IMR-90 (cell line): ENCODE results near the gene BCL11B. TPM values are rescaled to one million over a fixed set of nuclear protein-coding genes. Genes with fewer than 3 reads are reported as not detected.

ENCODE experiments used
- ATAC-seq: fragments of 200-7000 bp; cut with Tn5 transposase; 2 replicates; pipeline ENCODE4 v1.9.1; 2020; ENCODE audit warnings: low read depth, mild to moderate bottlenecking, moderate library complexity
- BruUV-seq: library from RNA; stranded (reverse); fragments of 400-500 nt; replicated peaks from 2 replicates; lab custom pipeline; 2021; lab: Mats Ljungman, UMichigan
- CTCF ChIA-PET: fragments of 300-600 bp; formaldehyde crosslinking; extraction: SDS; loops from one replicate; lab custom pipeline; 2021; ENCODE audit warnings: antibody characterized with exemption; lab: Yijun Ruan, JAX
- POLR2A ChIA-PET: fragments of 300-600 bp; sonication (Branson Sonifier 250); formaldehyde crosslinking; loops from one replicate; lab custom pipeline; 2022; ENCODE audit warnings: antibody characterized with exemption; ENCODE audit not compliant: unreplicated experiment; lab: Charles Lee
- DNase-seq: peaks from one replicate; pipeline ENCODE4 v3.0.0; 2013
- H2AFZ ChIP-seq: replicated peaks from 2 replicates; pipeline ENCODE3; 2013; ENCODE audit warnings: low read length, mild to moderate bottlenecking; ENCODE audit not compliant: poor library complexity
- H2AK5ac ChIP-seq: 2 replicates; pipeline ENCODE4 v1.6.1; 2013; ENCODE audit warnings: low read depth, low read length, inconsistent platforms
- H2AK9ac ChIP-seq: replicated peaks from 2 replicates; pipeline ENCODE3; 2013; ENCODE audit warnings: mild to moderate bottlenecking, low read depth, low read length, moderate library complexity; ENCODE audit not compliant: poor library complexity
- H2BK120ac ChIP-seq: 2 replicates; pipeline ENCODE4 v1.6.1; 2013; ENCODE audit warnings: low read depth, low read length, inconsistent platforms
- H2BK15ac ChIP-seq: 3 replicates; pipeline ENCODE4 v1.6.1; 2013; ENCODE audit warnings: low read depth, low read length, inconsistent platforms
- H2BK20ac ChIP-seq: 2 replicates; pipeline ENCODE4 v1.6.1; 2013; ENCODE audit warnings: low read depth, mild to moderate bottlenecking, inconsistent platforms, low read length, moderate library complexity
- H2BK5ac ChIP-seq: 2 replicates; pipeline ENCODE4 v1.6.1; 2013; ENCODE audit warnings: mild to moderate bottlenecking, low read depth, low read length, inconsistent platforms; ENCODE audit not compliant: poor library complexity, severe bottlenecking
- H3K14ac ChIP-seq: replicated peaks from 2 replicates; pipeline ENCODE4 v1.6.1; 2013; ENCODE audit warnings: low read depth, low read length, inconsistent platforms
- H3K18ac ChIP-seq: 2 replicates; pipeline ENCODE4 v1.6.1; 2013; ENCODE audit warnings: low read depth, low read length, control low read depth
- H3K23ac ChIP-seq: 2 replicates; pipeline ENCODE4 v1.6.1; 2013; ENCODE audit warnings: low read depth, low read length, inconsistent platforms
- H3K27ac ChIP-seq: 2 replicates; pipeline ENCODE4 v1.5.1; 2013; ENCODE audit warnings: mild to moderate bottlenecking, control low read depth, low read length; ENCODE audit not compliant: insufficient read depth
- H3K27me3 ChIP-seq: 2 replicates; pipeline ENCODE4 v1.6.1; 2013; ENCODE audit warnings: low read length; ENCODE audit not compliant: control insufficient read depth, insufficient read depth
- H3K36me3 ChIP-seq: 2 replicates; pipeline ENCODE4 v1.6.1; 2013; ENCODE audit warnings: low read length, mixed read lengths; ENCODE audit not compliant: control insufficient read depth, insufficient read depth
- H3K4ac ChIP-seq: 2 replicates; pipeline ENCODE4 v1.6.1; 2013; ENCODE audit warnings: low read depth, low read length, inconsistent platforms
- H3K4me1 ChIP-seq: 2 replicates; pipeline ENCODE4 v1.6.1; 2013; ENCODE audit warnings: low read length, mixed read lengths; ENCODE audit not compliant: control insufficient read depth, insufficient read depth
- H3K4me2 ChIP-seq: 2 replicates; pipeline ENCODE4 v1.6.1; 2013; ENCODE audit warnings: low read depth, mild to moderate bottlenecking, control low read depth, low read length, moderate library complexity
- H3K4me3 ChIP-seq: 2 replicates; pipeline ENCODE4 v1.5.1; 2013; ENCODE audit warnings: low read depth, mild to moderate bottlenecking, control low read depth, low read length, moderate library complexity; ENCODE audit not compliant: insufficient read depth
- H3K56ac ChIP-seq: 2 replicates; pipeline ENCODE4 v1.6.1; 2013; ENCODE audit warnings: low read length, inconsistent platforms; ENCODE audit not compliant: insufficient read depth; ENCODE audit errors: extremely low read depth
- H3K79me1 ChIP-seq, 2 experiments: 2 replicates each; pipeline ENCODE4 v1.6.1; 2013; ENCODE audit warnings: low read length in 2 of 2, inconsistent platforms in 1 of 2, low read depth in 1 of 2
- H3K9ac ChIP-seq: 2 replicates; pipeline ENCODE4 v1.6.1; 2013; ENCODE audit warnings: low read depth, low read length, control low read depth
- H3K9me1 ChIP-seq: 2 replicates; pipeline ENCODE4 v1.6.1; 2013; ENCODE audit warnings: low read length, inconsistent platforms; ENCODE audit not compliant: insufficient read depth
- H3K9me3 ChIP-seq: 2 replicates; pipeline ENCODE4 v1.6.1; 2013; ENCODE audit warnings: low read length; ENCODE audit not compliant: control insufficient read depth, insufficient read depth
- H4K20me1 ChIP-seq: 2 replicates; pipeline ENCODE4 v1.6.1; 2013; ENCODE audit warnings: low read length, inconsistent platforms; ENCODE audit not compliant: insufficient read depth
- H4K5ac ChIP-seq: 2 replicates; pipeline ENCODE4 v1.6.1; 2013; ENCODE audit warnings: mild to moderate bottlenecking, low read depth, low read length, control low read depth
- H4K8ac ChIP-seq, 2 experiments: 2 replicates each; pipeline ENCODE4 v1.6.1; 2013; ENCODE audit warnings: low read depth in 2 of 2, low read length in 2 of 2, control low read depth in 1 of 2, inconsistent platforms in 1 of 2
- H4K91ac ChIP-seq: 2 replicates; pipeline ENCODE4 v1.6.1; 2013; ENCODE audit warnings: low read depth, low read length, inconsistent platforms; ENCODE audit not compliant: insufficient read depth
- BHLHE40 ChIP-seq: fragments of 150-350 bp; IDR thresholded peaks from 2 replicates; pipeline ENCODE4 v1.6.1; 2016; ENCODE audit warnings: mild to moderate bottlenecking, low read depth, low read length
- CEBPB ChIP-seq: IDR thresholded peaks from 2 replicates; pipeline ENCODE4 v1.6.1; 2012; ENCODE audit warnings: low read depth, low read length, improper control_type of control experiment
- CHD1 ChIP-seq: IDR thresholded peaks from 2 replicates; pipeline ENCODE4 v1.6.1; 2012; ENCODE audit warnings: low read depth, low read length, improper control_type of control experiment
- ELK1 ChIP-seq: fragments of 150-350 bp; IDR thresholded peaks from 2 replicates; pipeline ENCODE4 v1.6.1; 2016; ENCODE audit warnings: low read depth, mild to moderate bottlenecking, low read length, moderate library complexity, borderline replicate concordance
- FOS ChIP-seq: fragments of 150-350 bp; IDR thresholded peaks from 2 replicates; pipeline ENCODE4 v1.6.1; 2016; ENCODE audit warnings: low read depth, low read length
- MAFK ChIP-seq: IDR thresholded peaks from 2 replicates; pipeline ENCODE4 v1.6.1; 2012; ENCODE audit warnings: low read depth, low read length, improper control_type of control experiment
- MAZ ChIP-seq: IDR thresholded peaks from 2 replicates; pipeline ENCODE4 v1.6.1; 2012; ENCODE audit warnings: low read depth, mild to moderate bottlenecking, low read length, improper control_type of control experiment, moderate library complexity, borderline replicate concordance
- MXI1 ChIP-seq: IDR thresholded peaks from 2 replicates; pipeline ENCODE4 v1.6.1; 2012; ENCODE audit warnings: low read depth, mild to moderate bottlenecking, low read length, moderate library complexity, borderline replicate concordance
- NFE2L2 ChIP-seq: fragments of 150-350 bp; IDR thresholded peaks from 2 replicates; pipeline ENCODE4 v1.6.1; 2016; ENCODE audit warnings: low read depth, mild to moderate bottlenecking, low read length
- POLR2A ChIP-seq: IDR thresholded peaks from 2 replicates; pipeline ENCODE4 v1.6.1; 2012; ENCODE audit warnings: mild to moderate bottlenecking, low read depth, low read length
- RAD21 ChIP-seq: IDR thresholded peaks from 2 replicates; pipeline ENCODE4 v1.6.1; 2012; ENCODE audit warnings: low read length, improper control_type of control experiment
- RCOR1 ChIP-seq: IDR thresholded peaks from 2 replicates; pipeline ENCODE4 v1.6.1; 2012; ENCODE audit warnings: mild to moderate bottlenecking, low read length, improper control_type of control experiment; ENCODE audit not compliant: insufficient replicate concordance
- RFX5 ChIP-seq: IDR thresholded peaks from 2 replicates; pipeline ENCODE4 v1.8.0; 2012; ENCODE audit warnings: low read depth, mild to moderate bottlenecking, low read length, moderate library complexity
- SMC3 ChIP-seq: fragments of 150-350 bp; IDR thresholded peaks from 2 replicates; pipeline ENCODE4 v1.6.1; 2016; ENCODE audit warnings: low read depth, mild to moderate bottlenecking, antibody characterized with exemption, low read length, moderate library complexity
- WGBS, 2 experiments: methylation state at CpG; one replicate each; pipeline versions ENCODE4 v1.1.5 to v1.1.7; 2013; ENCODE audit warnings: missing lambda C conversion rate in 2 of 2; ENCODE audit not compliant: insufficient read length in 1 of 2; ENCODE audit errors: extremely low coverage in 2 of 2; 5-methylcytosine and 5-hydroxymethylcytosine counted together
- dilution Hi-C: fragments of 300-500 bp; cut with HindIII; formaldehyde crosslinking; loops from one replicate; pipeline ENCODE4 v1.14.3; 2018; ENCODE audit warnings: low sequenced_read_pairs; ENCODE audit not compliant: unreplicated experiment
- in situ Hi-C: fragments of 300-500 bp; cut with MboI; formaldehyde crosslinking; loops from 3 replicates; pipeline ENCODE4 v1.14.3; 2019; ENCODE audit warnings: low sequenced_read_pairs, inconsistent platforms, mixed read lengths
- intact Hi-C: fragments of 100-400 bp; cut with micrococcal nuclease; formaldehyde crosslinking; loops from 2 replicates; pipeline ENCODE4 v1.10.0; 2022
- polyA plus RNA-seq, 3 experiments: library from polyadenylated mRNA; depleted of rRNA; stranded (reverse); fragments of >200 nt; gene quantifications; 2 replicates each; pipeline ENCODE4 v1.2.3, GENCODE V29; 2012; ENCODE audit warnings: low replicate concordance in 1 of 3
- total RNA-seq: library from RNA; depleted of rRNA; stranded (reverse); fragments of >200 nt; gene quantifications from 2 replicates; pipeline ENCODE4 v1.2.3, GENCODE V29; 2012
- TF ChIP-seq, protein P1 (sequence below): conservative IDR thresholded peaks from 2 replicates; pipeline ENCODE4 v1.5.1; 2012; ENCODE audit warnings: mild to moderate bottlenecking, low read depth, low read length, improper control_type of control experiment
- TF ChIP-seq, protein P2 (sequence below): fragments of 150-350 bp; IDR thresholded peaks from 2 replicates; pipeline ENCODE4 v1.6.1; 2017; ENCODE audit warnings: mild to moderate bottlenecking, antibody characterized with exemption, low read length, low read depth

The BCL11B gene
- total and polyA plus RNA-seq, 2 of the 4 experiments (the other 2 are of a cell fraction) = under 0.01 TPM; not detected in 1

GRCh38 chr14:99206090-99206489 is 65.9 kb downstream of the BCL11B start:
- H3K27me3 ChIP-seq = no peaks in the 10 kb centered on the region
- H3K79me1 ChIP-seq = no peaks in the 10 kb centered on the region
- no CpG with 5 or more reads among the region's 4 CpGs for WGBS, 2 experiments
- no peak overlapping the region for H2BK5ac ChIP-seq
- no peak overlapping the region for H4K8ac ChIP-seq
- no peak overlapping the region for H2BK20ac ChIP-seq
- no peak overlapping the region for H3K4ac ChIP-seq
- no peaks in the 10 kb centered on the region for H3K36me3 ChIP-seq
- no peak overlapping the region for H4K5ac ChIP-seq
- dilution Hi-C loops (no loop called here), intact Hi-C loops (no loop called here), in situ Hi-C loops (no loop called here)
- H3K4me3 ChIP-seq = no peak overlapping the region
- H2BK120ac ChIP-seq = no peak overlapping the region
- H3K18ac ChIP-seq = no peak overlapping the region
- no peak overlapping the region for H3K23ac ChIP-seq
- no peak for DNase-seq
- H4K20me1 ChIP-seq = no peaks in the 10 kb centered on the region
- no peak overlapping the region for H2AFZ ChIP-seq
- no peak overlapping the region for H2AK5ac ChIP-seq
- H2BK15ac ChIP-seq = no peak overlapping the region
- no peak overlapping the region for H3K27ac ChIP-seq
- no peak overlapping the region for H2AK9ac ChIP-seq
- no peak overlapping the region for H3K4me2 ChIP-seq
- H3K9me3 ChIP-seq = peaks cover 33% of the 10 kb centered on the region
- H4K91ac ChIP-seq = no peak overlapping the region
- TF ChIP-seq MAFK = no peak
- TF ChIP-seq, protein P1, sequence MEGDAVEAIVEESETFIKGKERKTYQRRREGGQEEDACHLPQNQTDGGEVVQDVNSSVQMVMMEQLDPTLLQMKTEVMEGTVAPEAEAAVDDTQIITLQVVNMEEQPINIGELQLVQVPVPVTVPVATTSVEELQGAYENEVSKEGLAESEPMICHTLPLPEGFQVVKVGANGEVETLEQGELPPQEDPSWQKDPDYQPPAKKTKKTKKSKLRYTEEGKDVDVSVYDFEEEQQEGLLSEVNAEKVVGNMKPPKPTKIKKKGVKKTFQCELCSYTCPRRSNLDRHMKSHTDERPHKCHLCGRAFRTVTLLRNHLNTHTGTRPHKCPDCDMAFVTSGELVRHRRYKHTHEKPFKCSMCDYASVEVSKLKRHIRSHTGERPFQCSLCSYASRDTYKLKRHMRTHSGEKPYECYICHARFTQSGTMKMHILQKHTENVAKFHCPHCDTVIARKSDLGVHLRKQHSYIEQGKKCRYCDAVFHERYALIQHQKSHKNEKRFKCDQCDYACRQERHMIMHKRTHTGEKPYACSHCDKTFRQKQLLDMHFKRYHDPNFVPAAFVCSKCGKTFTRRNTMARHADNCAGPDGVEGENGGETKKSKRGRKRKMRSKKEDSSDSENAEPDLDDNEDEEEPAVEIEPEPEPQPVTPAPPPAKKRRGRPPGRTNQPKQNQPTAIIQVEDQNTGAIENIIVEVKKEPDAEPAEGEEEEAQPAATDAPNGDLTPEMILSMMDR = no peak
- TF ChIP-seq RCOR1 = no peak
- TF ChIP-seq MAZ = no peak
- no peak for TF ChIP-seq BHLHE40
- no peak for TF ChIP-seq CHD1
- TF ChIP-seq RAD21 = no peak
- TF ChIP-seq CEBPB = no peak
- TF ChIP-seq, protein P2, sequence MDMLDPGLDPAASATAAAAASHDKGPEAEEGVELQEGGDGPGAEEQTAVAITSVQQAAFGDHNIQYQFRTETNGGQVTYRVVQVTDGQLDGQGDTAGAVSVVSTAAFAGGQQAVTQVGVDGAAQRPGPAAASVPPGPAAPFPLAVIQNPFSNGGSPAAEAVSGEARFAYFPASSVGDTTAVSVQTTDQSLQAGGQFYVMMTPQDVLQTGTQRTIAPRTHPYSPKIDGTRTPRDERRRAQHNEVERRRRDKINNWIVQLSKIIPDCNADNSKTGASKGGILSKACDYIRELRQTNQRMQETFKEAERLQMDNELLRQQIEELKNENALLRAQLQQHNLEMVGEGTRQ = no peak
- no peak for TF ChIP-seq FOS
- no peak for TF ChIP-seq MXI1
- no peak for TF ChIP-seq ELK1
- no peak for TF ChIP-seq NFE2L2
- TF ChIP-seq SMC3 = no peak
- TF ChIP-seq POLR2A = no peak
- TF ChIP-seq RFX5 = no peak
- POLR2A ChIA-PET = no interaction called here
- BruUV-seq = no TSS peak
- no peak overlapping the region for H3K9ac ChIP-seq
- H3K14ac ChIP-seq = no peak overlapping the region
- no peaks in the 10 kb centered on the region for H3K9me1 ChIP-seq
- ATAC-seq = no peak
- no peak overlapping the region for H3K56ac ChIP-seq
- H3K4me1 ChIP-seq = no peaks in the 10 kb centered on the region
- CTCF ChIA-PET = no interaction called here
